Inflammatory macrophage (primary cell): ENCODE results near the gene SFXN5.

Source experiments
- DNase-seq, 2 donors: peaks; one replicate each; pipeline ENCODE4 v3.0.0-alpha.2; 2020 to 2022

The SFXN5 gene

GRCh38 chr2:72993933-72994280 lies 77.6 kb downstream of the SFXN5 start:
- no peak for DNase-seq

- peak; percentile 34 to 40 for DNase-seq
These were observed 78.2 kb downstream of the SFXN5 start for GRCh38 chr2:72993147-72993932.

GRCh38 chr2:72992734-72993102 lies 78.8 kb downstream of the SFXN5 start:
- DNase-seq: no peak

- no peak for DNase-seq
These were observed 79.4 kb downstream of the SFXN5 start for GRCh38 chr2:72991980-72992733.

GRCh38 chr2:72991439-72991725 lies 80.1 kb downstream of the SFXN5 start:
- no peak for DNase-seq

- no peak for DNase-seq
These were observed 80.6 kb downstream of the SFXN5 start for GRCh38 chr2:72990695-72991438.

GRCh38 chr2:72989770-72990556 lies 81.5 kb downstream of the SFXN5 start:
- no peak for DNase-seq

GRCh38 chr2:72988726-72989273 lies 82.7 kb downstream of the SFXN5 start:
- no peak for DNase-seq

- no peak for DNase-seq
These were observed 83.5 kb downstream of the SFXN5 start for GRCh38 chr2:72988041-72988440.

GRCh38 chr2:72985891-72986683 lies 85.4 kb downstream of the SFXN5 start:
- no peak for DNase-seq

GRCh38 chr2:72985136-72985535 lies 86.4 kb downstream of the SFXN5 start:
- no peak for DNase-seq

GRCh38 chr2:72984172-72984671 lies 87.3 kb downstream of the SFXN5 start:
- no peak for DNase-seq

- DNase-seq: no peak
These were observed 87.9 kb downstream of the SFXN5 start for GRCh38 chr2:72983500-72984161.

- DNase-seq: no peak
These were observed 88.6 kb downstream of the SFXN5 start for GRCh38 chr2:72982781-72983499.

GRCh38 chr2:72982219-72982618 lies 89.3 kb downstream of the SFXN5 start:
- DNase-seq: no peak

GRCh38 chr2:72981536-72981935 lies 90.0 kb downstream of the SFXN5 start:
- no peak for DNase-seq

- DNase-seq: no peak
These were observed 90.8 kb downstream of the SFXN5 start for GRCh38 chr2:72980535-72981217.

GRCh38 chr2:72979896-72980295 lies 91.6 kb downstream of the SFXN5 start:
- peak; percentile 76 to 77 for DNase-seq

- no peak for DNase-seq
These were observed 96.5 kb downstream of the SFXN5 start for GRCh38 chr2:72975017-72975416.

- no peak for DNase-seq
These were observed 97.1 kb downstream of the SFXN5 start for GRCh38 chr2:72974436-72974754.
